ENCODE measurements around the gene GARIN5A.
"Not testable (repeated sequence)": the region's sequence is repeated elsewhere in the genome, so short reads cannot be mapped to it uniquely, and the experiment has no call there.

Gene GARIN5A

GRCh38 chr19:50461066-50461875 is 15.4 kb downstream of the GARIN5A start:
- peak; percentile 72 for DNase-seq

GRCh38 chr19:50460161-50460765 is 16.4 kb downstream of the GARIN5A start:
- DNase-seq: no peak

DNA sequence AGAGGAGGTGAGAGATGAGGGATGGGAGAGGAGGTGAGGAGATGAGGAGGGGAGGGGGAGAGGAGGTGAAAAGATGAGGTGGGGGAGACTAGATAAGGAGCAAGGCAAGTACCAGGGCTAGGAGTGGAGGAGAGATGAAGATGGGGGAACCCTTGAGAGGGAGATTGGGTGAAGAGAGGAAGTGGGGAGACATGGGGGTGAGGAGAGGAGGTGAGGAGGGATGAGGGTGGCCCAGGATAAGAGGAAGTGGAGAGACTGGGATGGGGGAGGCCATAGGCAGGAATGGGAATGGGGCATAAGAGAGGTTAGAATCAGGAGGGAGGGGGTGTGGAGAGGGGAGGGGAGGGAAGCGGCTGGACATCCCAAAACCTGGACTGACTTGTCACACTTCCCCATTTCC is 17.0 kb downstream of the GARIN5A start:
- DNase-seq: no peak

- no peak for DNase-seq
Measured at GRCh38 chr19:50459067-50459456, 17.6 kb downstream of the GARIN5A start.

- no peak for DNase-seq
Measured at GRCh38 chr19:50458396-50459066, 18.1 kb downstream of the GARIN5A start.

DNA sequence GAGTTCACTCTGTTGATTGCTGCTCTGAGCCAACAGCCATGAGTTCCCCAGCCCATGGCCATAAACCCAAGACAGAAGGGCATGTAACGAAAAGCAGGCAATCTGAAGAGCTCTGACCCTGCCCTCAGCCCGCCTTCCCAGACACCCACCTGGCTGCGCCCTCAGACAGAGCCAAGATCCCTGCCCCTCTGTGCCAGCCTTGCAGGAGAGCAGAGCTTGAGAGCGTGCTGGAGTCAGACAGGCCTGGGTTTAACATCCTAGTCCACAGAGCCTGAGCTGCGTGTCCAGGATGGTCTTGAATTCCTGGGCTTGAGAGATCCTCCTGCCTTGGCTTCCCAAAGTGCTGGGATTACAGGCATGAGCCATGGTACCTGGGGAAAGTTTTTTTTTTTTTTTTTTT is 19.3 kb downstream of the GARIN5A start:
- DNase-seq: no peak

DNA sequence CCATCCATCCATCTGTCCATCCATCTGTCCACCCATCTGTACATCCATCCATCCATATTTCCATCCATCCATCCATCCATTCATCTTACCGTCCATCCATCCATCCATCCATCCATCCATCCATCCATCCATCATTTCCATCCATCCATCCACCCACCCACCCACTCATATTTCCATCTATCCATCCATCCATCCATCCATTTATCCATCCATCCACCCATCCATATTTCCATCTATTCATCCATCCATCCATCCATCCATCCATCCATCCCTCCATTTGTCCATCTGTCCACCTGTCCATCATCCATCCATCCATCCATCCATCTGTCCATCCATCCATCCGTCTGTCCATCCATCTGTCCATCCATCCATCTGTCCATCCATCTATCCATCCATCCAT is 20.7 kb downstream of the GARIN5A start:
- no peak for DNase-seq

GRCh38 chr19:50453243-50453642 is 23.4 kb downstream of the GARIN5A start:
- no peak for DNase-seq

GRCh38 chr19:50451223-50451534 is 25.5 kb downstream of the GARIN5A start:
- no peak for DNase-seq

GRCh38 chr19:50450369-50451222 is 26.1 kb downstream of the GARIN5A start:
- no peak for DNase-seq

DNA sequence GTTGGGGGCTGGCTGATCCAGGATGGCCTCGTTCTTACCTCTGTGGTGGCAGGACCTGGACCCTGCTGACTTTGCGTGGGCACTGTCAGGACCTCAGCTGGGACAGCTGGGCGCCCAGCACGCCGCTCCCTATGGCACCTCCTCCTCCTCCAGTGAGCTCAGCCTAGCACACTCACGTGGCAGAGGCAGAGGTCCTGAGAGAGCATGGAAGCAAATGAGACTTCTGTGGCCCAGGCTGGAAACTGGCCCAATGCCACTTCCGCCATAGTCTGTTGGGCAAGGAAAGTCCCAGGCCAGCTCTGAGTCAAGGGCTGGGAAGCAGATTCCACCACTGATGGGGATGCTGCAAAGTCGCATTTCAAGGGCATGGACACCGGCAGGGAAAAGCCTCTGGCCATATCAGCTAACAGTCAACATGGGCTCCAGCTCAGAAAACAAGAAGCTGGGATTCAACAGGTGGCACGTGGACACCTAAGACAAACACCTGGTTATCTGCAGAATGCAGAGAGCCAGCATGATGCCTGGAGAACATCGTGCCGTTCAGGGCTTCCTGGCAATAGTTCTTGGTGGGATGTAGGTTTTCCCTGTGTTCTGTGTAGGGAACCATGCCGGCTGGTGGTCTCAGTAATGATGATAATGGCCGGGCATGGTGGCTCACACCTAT is 27.3 kb downstream of the GARIN5A start:
- no peak for DNase-seq

DNA sequence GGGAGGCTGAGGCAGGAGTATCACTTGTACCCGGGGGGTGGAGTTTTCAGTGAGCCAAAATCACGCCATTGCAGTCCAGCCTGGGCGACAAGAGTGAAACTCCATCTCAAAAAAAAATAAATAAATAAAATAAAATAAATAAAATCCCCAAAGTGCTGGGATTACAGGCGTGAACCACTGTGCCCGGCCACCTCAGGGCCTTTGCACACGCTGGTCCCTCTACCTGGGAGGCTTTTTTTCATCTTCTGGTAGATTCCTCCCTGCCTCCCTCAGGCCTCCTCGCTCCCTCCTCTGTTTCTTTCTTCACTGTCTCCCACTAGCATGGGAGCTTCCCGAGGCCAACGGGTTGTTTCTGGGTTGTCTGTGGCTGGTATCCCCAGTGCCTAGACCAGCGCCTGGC is 28.9 kb downstream of the GARIN5A start:
- DNase-seq: no peak

- no peak for DNase-seq
Measured at GRCh38 chr19:50447053-50447452, 29.6 kb downstream of the GARIN5A start.

DNA sequence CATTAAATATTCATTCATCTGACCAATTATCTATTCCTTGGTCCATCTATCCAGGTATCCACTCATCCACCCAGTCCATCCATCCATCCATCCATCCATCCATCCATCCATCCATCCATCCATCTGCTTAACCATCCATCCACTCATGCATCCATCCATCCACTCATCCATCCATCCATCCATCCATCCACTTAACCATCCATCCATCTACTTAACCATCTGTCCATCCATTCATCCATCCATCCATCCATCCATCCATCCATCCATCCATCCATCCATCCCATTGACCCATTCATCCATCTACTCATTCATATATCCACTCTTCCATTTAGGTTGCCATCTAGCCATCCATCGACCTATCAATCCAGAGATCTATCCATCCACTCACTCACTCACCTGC is 32.6 kb downstream of the GARIN5A start:
- DNase-seq: no peak

DNA sequence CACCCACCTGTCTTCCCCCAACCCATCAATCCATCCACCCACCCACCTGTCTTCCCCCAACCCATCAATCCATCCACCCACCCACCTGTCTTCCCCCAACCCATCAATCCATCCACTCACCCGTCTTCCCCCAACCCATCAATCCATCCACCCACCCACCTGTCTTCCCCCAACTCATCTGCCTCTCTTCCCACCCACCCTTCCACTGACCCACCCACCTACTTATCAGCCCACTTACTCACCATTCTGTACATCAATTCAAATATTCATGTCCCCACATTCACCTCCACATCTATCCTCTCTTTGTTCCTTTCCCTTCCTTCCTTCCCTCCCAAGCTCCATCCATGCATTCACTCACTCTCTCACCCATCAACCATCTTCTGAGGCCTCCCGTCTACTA is 37.5 kb downstream of the GARIN5A start:
- not testable (repeated sequence) for DNase-seq

- no peak for DNase-seq
Measured at GRCh38 chr19:50437862-50438449, 38.7 kb downstream of the GARIN5A start.

DNA sequence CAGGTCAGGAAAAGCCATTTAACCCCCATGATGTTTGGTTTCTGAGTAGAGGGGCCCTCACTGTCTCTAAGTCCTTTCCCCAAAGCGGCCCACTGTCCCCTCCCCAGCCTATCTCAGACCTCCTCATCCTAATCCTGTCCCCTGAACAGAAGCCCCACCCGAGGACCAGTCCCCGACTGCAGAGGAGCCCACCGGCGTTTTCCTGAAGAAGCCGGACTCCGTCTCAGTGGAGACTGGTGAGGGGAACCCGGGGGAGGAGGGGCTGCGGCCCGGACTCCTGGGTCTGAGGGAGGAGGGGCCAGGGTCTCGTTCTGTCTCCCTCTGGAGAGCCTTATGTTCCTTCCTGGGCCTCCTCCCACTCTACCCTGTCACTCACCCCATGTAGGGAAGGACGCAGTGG is 41.0 kb downstream of the GARIN5A start:
- DNase-seq: no peak

- DNase-seq: no peak
Measured at GRCh38 chr19:50435221-50435620, 41.4 kb downstream of the GARIN5A start.

- DNase-seq: no peak
Measured at GRCh38 chr19:50434525-50434924, 42.1 kb downstream of the GARIN5A start.

- no peak for DNase-seq
Measured at GRCh38 chr19:50433201-50434180, 43.2 kb downstream of the GARIN5A start.
